ENCODE results near the gene MYO1D.

The MYO1D gene

DNA sequence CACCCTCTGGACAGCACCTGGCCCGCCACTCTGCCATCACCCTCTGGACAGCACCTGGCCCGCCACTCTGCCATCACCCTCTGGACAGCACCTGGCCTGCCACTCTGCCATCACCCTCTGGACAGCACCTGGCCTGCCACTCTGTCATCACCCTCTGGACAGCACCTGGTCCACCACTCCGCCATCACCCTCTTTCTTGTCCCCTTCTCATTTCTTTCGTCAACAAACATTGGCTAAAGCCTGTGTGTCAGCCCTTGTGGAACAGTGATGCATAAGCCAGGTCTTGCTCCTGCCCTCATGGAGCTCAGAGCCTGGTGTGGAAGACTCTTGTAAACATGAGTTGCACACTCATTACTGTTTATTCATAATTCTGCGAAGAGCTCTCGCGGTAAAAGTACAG, 358.9 kb downstream of the MYO1D start:
- no peaks in the 10 kb centered on the region for H3K36me3 Mint-ChIP-seq
- no peaks in the 10 kb centered on the region for H3K9me3 Mint-ChIP-seq (ENCODE audit: low read depth)
- H3K4me3 Mint-ChIP-seq: peak overlapping the region; percentile 57
- peak overlapping the region; percentile 54 for H3K27ac Mint-ChIP-seq
- peaks cover 76% of the 10 kb centered on the region for H3K4me1 Mint-ChIP-seq (ENCODE audit: low read depth)
- no peaks in the 10 kb centered on the region for H3K27me3 Mint-ChIP-seq

DNA sequence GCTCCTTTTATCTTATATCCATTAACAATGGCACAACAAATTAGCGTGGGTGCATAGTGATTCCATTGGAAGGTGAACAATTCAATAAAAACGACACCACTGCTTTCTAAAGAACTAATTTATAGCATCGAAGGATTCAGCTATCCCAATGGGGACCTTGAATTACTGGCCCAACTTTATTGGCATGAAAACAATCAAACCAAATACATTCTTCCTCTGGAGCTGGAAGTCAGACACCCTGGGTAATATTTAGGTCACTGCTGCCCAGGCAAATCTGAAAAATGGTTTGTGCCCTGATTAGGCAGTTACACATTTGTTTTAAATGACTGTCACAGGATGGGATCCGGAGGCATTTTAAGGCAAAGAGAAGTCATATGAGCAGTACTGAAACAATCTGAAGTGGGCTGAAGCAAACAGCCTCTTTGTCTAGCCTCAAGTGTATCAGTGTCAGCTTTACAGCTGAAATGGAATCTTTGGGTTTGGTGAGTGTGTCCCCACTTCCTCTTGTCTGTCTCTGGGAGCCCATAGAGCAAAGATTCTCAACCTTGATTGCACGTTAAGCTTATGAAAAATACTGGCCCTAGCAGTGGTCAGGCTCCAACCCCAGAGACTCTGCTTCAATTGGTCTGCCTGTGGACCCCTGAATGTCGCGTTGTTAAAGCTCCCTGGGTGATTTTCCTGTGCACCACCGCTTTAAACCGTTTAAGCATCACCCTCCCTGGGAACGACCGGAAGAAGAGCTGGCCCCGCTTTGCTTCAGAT, 359.8 kb downstream of the MYO1D start:
- H3K4me3 Mint-ChIP-seq: peak overlapping the region; percentile 63
- peak overlapping the region; percentile 61 for H3K27ac Mint-ChIP-seq
- no peaks in the 10 kb centered on the region for H3K27me3 Mint-ChIP-seq
- no peaks in the 10 kb centered on the region for H3K36me3 Mint-ChIP-seq
- peaks cover 70% of the 10 kb centered on the region for H3K4me1 Mint-ChIP-seq (ENCODE audit: low read depth)
- no peaks in the 10 kb centered on the region for H3K9me3 Mint-ChIP-seq (ENCODE audit: low read depth)

- peak overlapping the region; percentile 23 for H3K4me3 Mint-ChIP-seq
- H3K27ac Mint-ChIP-seq: peak overlapping the region; percentile 79
Measured at GRCh38 chr17:32516450-32516849, 360.5 kb downstream of the MYO1D start.

DNA sequence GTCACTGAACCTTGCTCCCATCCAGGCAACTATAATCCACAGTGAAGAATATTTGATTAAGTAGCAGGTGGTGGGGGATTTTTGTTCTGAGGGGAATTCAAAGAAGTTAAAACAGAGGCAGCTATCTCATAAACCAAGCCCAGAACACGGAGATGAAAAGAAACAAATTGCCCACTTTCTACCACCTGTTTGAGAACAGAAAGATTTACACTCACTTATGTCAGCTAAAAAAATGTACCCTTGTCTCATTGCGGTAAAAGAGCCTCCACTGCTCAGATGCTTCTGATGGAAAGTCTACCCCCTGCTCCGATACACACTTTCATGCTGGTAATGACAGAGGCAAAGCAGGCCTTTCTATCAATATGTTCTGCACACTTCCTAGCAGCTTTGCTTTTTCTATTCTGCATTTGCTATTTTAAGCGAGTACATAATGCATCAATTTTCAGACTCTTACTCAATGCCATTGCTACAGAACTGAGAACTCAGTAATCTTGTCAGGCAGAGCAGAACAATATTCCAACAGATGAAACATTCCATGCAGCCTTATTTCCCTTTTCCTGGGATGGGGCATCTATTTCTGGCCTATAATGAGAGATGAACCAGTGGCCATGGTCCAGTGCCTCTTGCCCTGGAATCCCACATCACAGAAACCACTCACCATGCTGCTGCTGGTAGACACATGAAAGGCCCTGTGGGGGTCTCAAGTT, 361.1 kb downstream of the MYO1D start:
- H3K36me3 Mint-ChIP-seq: no peaks in the 10 kb centered on the region
- no peaks in the 10 kb centered on the region for H3K9me3 Mint-ChIP-seq (ENCODE audit: low read depth)
- H3K4me1 Mint-ChIP-seq (ENCODE audit: low read depth): peaks cover 71% of the 10 kb centered on the region
- no peaks in the 10 kb centered on the region for H3K27me3 Mint-ChIP-seq
- peak overlapping the region; percentile 71 for H3K4me3 Mint-ChIP-seq
- peak overlapping the region; percentile 79 for H3K27ac Mint-ChIP-seq

More at GRCh38 chr17:32516450-32516849, 360.5 kb downstream of the MYO1D start:
- no peaks in the 10 kb centered on the region for H3K36me3 Mint-ChIP-seq
- peaks cover 72% of the 10 kb centered on the region for H3K4me1 Mint-ChIP-seq (ENCODE audit: low read depth)
- no peaks in the 10 kb centered on the region for H3K27me3 Mint-ChIP-seq
- no peaks in the 10 kb centered on the region for H3K9me3 Mint-ChIP-seq (ENCODE audit: low read depth)

GRCh38 chr17:32514606-32515005, 362.3 kb downstream of the MYO1D start:
- Mint-ChIP-seq H3K4me3 (peak overlapping the region; percentile 32), H3K27me3 (no peaks in the 10 kb centered on the region), H3K9me3 (ENCODE audit: low read depth) (no peaks in the 10 kb centered on the region), H3K4me1 (ENCODE audit: low read depth) (peaks cover 64% of the 10 kb centered on the region), H3K36me3 (no peaks in the 10 kb centered on the region), H3K27ac (peak overlapping the region; percentile 41)

- Mint-ChIP-seq H3K4me3 (no peak overlapping the region), H3K9me3 (ENCODE audit: low read depth) (no peaks in the 10 kb centered on the region), H3K27me3 (no peaks in the 10 kb centered on the region), H3K4me1 (ENCODE audit: low read depth) (peaks cover 66% of the 10 kb centered on the region), H3K27ac (no peak overlapping the region), H3K36me3 (no peaks in the 10 kb centered on the region)
Measured at GRCh38 chr17:32513579-32513978, 363.3 kb downstream of the MYO1D start.

- Mint-ChIP-seq H3K36me3 (no peaks in the 10 kb centered on the region), H3K27ac (no peak overlapping the region), H3K27me3 (no peaks in the 10 kb centered on the region), H3K4me1 (ENCODE audit: low read depth) (peaks cover 62% of the 10 kb centered on the region), H3K4me3 (no peak overlapping the region), H3K9me3 (ENCODE audit: low read depth) (no peaks in the 10 kb centered on the region)
Measured at GRCh38 chr17:32512328-32512727, 364.6 kb downstream of the MYO1D start.

GRCh38 chr17:32510466-32510865, 366.5 kb downstream of the MYO1D start:
- H3K27ac Mint-ChIP-seq: no peak overlapping the region
- no peaks in the 10 kb centered on the region for H3K36me3 Mint-ChIP-seq
- H3K27me3 Mint-ChIP-seq: no peaks in the 10 kb centered on the region
- H3K9me3 Mint-ChIP-seq (ENCODE audit: low read depth): no peaks in the 10 kb centered on the region
- no peak overlapping the region for H3K4me3 Mint-ChIP-seq
- H3K4me1 Mint-ChIP-seq (ENCODE audit: low read depth): peaks cover 61% of the 10 kb centered on the region

GRCh38 chr17:32508926-32509325, 368.0 kb downstream of the MYO1D start:
- peaks cover 67% of the 10 kb centered on the region for H3K4me1 Mint-ChIP-seq (ENCODE audit: low read depth)
- H3K27ac Mint-ChIP-seq: peak overlapping the region; percentile 80
- H3K4me3 Mint-ChIP-seq: no peak overlapping the region
- no peaks in the 10 kb centered on the region for H3K9me3 Mint-ChIP-seq (ENCODE audit: low read depth)
- no peaks in the 10 kb centered on the region for H3K36me3 Mint-ChIP-seq
- no peaks in the 10 kb centered on the region for H3K27me3 Mint-ChIP-seq

- H3K4me3 Mint-ChIP-seq: peak overlapping the region; percentile 74
- H3K36me3 Mint-ChIP-seq: no peaks in the 10 kb centered on the region
- no peaks in the 10 kb centered on the region for H3K9me3 Mint-ChIP-seq (ENCODE audit: low read depth)
- H3K27me3 Mint-ChIP-seq: no peaks in the 10 kb centered on the region
- H3K4me1 Mint-ChIP-seq (ENCODE audit: low read depth): peaks cover 79% of the 10 kb centered on the region
- H3K27ac Mint-ChIP-seq: peak overlapping the region; percentile 93
Measured at GRCh38 chr17:32504166-32504990, 372.5 kb downstream of the MYO1D start.

DNA sequence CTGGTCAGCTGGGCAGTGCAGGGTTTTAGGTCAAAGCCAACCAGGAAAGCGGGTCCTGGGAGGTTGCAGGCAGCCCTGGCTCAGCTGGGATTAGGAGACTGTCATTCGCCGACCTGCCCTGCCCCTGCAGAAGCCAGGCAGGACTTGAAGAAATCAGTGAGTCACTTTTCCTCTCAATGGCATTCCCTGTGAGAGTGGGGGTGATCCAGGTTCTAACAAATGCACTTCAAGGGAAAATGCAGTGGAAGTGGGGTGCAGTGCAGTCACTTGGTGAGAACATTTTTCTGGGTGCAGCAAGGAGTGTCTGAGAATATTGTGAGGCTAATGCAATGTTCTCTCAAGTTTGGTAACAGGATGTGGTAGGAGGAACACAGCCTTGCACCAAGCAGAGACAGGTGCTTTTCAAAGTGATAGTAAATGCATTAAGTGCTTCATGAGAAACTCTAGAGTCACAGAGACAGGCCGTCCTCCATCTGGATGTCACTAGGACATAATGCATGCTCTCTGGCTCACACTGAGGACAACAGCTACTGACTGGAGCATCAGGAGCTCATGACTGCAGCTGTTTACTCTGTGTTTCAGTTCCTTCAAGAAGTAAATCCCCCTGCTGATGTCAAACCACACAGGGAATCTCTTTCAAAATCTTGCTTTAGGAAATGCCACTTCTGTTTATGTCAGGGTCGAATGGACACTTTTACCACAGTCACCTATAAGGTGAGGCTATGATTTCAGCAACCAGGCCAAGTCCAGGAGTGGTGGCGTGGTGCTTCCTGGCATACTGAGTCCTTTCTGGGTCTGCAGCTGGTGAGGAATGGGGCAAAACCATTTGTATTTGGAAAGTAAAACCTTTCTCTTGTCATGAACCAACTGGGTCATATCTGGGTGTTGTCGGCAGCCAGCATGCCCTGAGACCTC, 373.4 kb downstream of the MYO1D start:
- H3K9me3 Mint-ChIP-seq (ENCODE audit: low read depth): no peaks in the 10 kb centered on the region
- no peaks in the 10 kb centered on the region for H3K27me3 Mint-ChIP-seq
- H3K4me3 Mint-ChIP-seq: peak overlapping the region; percentile 74
- no peaks in the 10 kb centered on the region for H3K36me3 Mint-ChIP-seq
- H3K4me1 Mint-ChIP-seq (ENCODE audit: low read depth): peaks cover 71% of the 10 kb centered on the region
- peak overlapping the region; percentile 93 for H3K27ac Mint-ChIP-seq

GRCh38 chr17:32502710-32503109, 374.2 kb downstream of the MYO1D start:
- no peaks in the 10 kb centered on the region for H3K27me3 Mint-ChIP-seq
- H3K27ac Mint-ChIP-seq: peak overlapping the region; percentile 93
- no peaks in the 10 kb centered on the region for H3K9me3 Mint-ChIP-seq (ENCODE audit: low read depth)
- H3K36me3 Mint-ChIP-seq: no peaks in the 10 kb centered on the region
- peak overlapping the region; percentile 74 for H3K4me3 Mint-ChIP-seq
- H3K4me1 Mint-ChIP-seq (ENCODE audit: low read depth): peaks cover 67% of the 10 kb centered on the region

- no peaks in the 10 kb centered on the region for H3K9me3 Mint-ChIP-seq (ENCODE audit: low read depth)
- no peaks in the 10 kb centered on the region for H3K27me3 Mint-ChIP-seq
- no peak overlapping the region for H3K4me3 Mint-ChIP-seq
- peaks cover 60% of the 10 kb centered on the region for H3K4me1 Mint-ChIP-seq (ENCODE audit: low read depth)
- no peaks in the 10 kb centered on the region for H3K36me3 Mint-ChIP-seq
- H3K27ac Mint-ChIP-seq: peak overlapping the region; percentile 93
Measured at GRCh38 chr17:32502013-32502412, 374.9 kb downstream of the MYO1D start.

DNA sequence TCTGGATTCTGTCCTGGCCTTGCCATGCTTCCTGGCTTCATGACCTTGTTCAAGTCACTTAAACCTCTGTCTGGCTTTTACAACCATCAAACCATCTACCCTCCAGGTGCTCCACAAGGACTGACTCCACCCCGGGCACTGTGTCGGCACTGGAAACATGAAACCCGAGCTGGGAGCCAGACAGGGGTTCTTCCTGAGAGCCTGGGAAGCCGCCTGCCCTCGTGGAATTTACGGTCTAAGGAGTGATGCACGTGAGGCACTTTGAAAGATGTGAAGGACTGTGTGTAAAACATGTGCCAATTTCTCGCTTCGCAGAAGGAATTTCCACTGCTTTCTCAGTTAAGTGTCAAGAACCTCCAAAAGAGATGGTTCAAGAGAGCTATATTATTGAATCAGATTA, 378.5 kb downstream of the MYO1D start:
- Mint-ChIP-seq H3K27ac (no peak overlapping the region), H3K36me3 (no peaks in the 10 kb centered on the region), H3K4me3 (no peak overlapping the region), H3K4me1 (ENCODE audit: low read depth) (peaks cover 38% of the 10 kb centered on the region), H3K9me3 (ENCODE audit: low read depth) (no peaks in the 10 kb centered on the region), H3K27me3 (no peaks in the 10 kb centered on the region)

Measured in activated naive CD8-positive, alpha-beta T cell (primary cell).